T-helper 2 cell (primary cell): ENCODE results near the gene PDE4DIP.
"Not testable (repeated sequence)": the region's sequence is repeated elsewhere in the genome, so short reads cannot be mapped to it uniquely, and the experiment has no call there.

Experiments
- DNase-seq, 5 experiments: peaks; one replicate each; pipeline versions ENCODE4 v3.0.0 to v3.0.0-alpha.2; 2012 to 2022

Gene PDE4DIP

DNA sequence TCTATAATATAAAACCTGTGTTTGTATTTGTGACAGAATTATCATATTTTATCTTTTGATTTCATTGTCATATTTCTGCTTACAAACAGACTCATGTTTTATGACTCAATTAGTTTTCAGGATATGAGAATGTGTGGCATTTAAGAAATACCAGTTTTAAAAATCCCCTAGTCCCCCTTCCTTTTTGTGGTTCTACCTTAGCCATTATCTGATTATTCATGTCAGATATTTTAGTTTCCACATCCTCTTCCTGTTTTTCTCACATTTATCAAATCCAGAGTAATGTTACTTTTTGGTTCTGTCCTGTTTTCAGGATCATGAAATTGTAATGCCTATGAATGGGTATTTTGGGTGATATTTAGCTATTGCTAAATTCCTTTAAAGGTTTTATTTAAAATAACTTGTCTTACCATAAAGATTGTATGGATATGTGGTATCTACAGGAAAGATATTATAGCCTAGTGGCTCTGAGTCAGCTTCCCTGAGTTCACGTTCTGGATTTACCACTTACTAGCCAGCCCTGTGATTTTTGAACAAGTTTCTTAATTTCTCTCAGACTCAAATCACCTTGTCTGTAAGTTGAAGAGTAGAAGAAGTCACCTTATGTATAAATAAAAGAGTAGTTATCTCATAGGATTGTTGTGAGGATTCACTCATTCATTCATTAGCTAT lies 131.8 kb downstream of the PDE4DIP start:
- DNase-seq: peak in 1 of 5 experiments; percentile 75

DNA sequence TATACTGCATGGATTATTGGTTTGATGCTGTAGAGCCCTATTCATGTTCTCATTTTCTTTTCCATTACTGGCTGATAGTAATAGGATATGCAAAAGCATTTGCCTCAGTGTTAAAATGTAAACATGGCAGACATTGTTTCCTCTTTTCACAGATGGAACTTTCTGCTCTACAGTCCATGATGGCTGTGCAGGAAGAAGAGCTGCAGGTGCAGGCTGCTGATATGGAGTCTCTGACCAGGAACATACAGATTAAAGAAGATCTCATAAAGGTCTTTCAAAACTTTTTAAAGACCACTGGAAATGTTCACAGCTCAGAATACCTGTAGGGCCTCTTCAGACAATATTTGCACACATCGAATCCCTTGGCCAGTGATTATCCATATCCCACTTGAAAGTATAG lies 133.6 kb downstream of the PDE4DIP start:
- DNase-seq: not testable (repeated sequence)

DNA sequence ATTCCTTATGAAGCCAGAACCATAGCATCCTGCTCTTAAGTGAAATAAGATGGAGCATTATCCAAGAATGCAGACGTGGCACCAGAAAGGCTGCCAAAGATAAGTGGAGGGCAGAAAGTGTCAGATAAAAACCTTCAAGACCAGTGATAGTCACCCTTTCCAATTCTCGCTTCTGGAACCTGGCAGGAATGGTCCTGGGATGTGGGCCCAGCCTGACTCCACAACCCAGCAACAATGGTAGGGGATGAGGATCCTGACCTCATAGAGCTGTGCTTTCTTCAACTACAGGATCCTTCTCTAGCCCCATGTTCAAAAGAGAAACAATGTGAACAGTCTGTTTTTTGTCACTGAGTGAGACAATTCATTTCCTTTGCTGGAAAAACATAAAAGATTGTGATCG lies 145.2 kb downstream of the PDE4DIP start:
- not testable (repeated sequence) for DNase-seq

DNA sequence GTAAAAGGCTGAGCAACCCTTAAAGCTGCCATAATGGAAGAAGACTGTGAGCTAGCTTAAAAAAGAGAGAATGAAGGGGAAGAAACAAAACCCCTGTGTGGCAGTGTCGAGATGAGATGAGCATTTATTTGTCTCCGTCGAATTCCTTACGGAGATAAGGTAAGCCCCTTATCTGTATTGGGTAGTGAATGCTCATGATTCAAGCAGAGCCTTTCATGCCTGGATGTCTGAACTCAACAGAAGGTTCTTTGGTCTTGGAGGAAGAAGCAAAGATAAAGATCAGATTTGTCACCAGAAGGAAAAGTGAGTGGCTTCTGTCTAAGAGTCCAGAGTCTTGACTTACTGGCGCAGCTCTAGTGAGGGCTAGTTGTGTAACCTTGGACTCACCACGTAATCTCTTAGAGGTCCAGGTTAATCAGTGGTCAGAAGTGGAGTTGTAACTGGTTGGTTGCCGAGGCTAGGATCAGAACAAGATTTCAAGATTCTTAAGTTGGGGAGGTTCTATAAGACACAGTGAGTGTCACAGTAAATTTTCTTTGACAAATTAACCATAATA lies 146.1 kb downstream of the PDE4DIP start:
- not testable (repeated sequence) for DNase-seq

DNA sequence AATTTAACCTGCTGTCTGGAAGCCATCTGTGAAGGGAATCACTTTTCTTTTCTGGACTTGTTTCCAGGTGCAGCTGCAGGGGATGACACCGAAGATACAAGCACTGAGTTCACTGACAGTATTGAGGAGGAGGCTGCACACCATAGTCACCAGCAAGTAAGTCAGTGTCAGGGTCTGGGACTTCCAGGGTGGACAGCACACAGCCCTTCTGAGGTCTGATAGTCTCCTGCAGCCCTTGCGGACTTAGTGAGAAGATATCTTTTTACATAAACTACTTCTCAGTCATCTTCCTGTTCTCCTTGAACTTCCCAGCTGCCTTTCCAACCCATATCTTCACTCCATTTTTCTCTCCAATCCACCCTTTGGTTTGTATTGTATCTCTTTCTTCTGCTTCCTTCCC lies 147.6 kb downstream of the PDE4DIP start:
- not testable (repeated sequence) for DNase-seq

DNA sequence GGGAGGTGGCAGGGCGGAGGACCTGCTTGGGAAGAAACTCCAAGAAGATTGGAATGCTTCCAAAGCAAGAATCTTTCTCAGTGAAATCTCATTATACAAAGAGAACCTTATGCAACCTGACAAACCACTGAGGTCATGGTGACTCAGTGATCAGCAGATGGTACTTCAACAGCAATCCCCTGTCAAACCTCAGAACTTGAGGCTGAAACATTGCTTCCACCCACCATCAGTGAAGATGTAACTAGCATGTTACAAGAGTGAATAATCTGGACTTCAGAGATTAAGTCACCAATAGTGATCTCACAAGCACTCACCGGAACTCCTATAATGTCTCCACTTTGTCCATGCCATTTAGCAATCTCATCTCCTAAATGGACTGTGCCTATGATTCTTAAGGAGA lies 148.1 kb downstream of the PDE4DIP start:
- DNase-seq: not testable (repeated sequence)

DNA sequence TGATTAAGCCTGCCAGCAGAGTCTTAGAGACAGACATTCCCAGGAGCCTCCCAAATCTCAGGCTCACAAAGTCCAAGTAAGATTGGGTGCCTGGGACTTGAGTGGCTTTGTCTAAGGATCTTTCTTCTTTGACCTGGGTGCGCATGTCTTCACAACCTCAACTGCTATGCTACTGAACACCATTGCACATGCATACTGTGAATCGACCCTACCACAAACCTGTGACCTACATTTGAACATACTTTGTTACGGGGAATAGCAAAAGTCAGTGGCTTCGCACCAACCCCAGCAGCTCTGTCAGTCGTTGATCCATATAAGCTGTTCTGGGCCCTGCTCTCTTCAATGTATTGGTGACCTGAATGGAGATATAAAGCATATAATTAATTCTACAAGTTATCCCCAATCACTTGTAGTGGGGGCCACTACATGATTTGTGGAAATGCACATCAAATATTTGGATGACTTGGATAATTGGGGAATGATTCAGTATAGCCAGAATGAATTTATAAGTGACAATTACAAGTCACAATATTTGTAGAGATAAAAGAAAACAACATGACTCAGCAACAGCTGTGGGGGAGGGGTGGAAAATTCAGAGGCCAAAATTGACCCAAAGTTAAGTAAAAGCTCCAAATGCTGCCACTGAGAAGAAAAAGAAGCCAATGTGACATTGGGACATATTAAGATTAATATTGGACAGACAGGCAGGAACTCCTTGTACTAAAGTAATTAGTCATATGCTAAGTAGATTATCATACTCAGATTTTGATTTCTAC lies 152.4 kb downstream of the PDE4DIP start:
- DNase-seq: not testable (repeated sequence)

DNA sequence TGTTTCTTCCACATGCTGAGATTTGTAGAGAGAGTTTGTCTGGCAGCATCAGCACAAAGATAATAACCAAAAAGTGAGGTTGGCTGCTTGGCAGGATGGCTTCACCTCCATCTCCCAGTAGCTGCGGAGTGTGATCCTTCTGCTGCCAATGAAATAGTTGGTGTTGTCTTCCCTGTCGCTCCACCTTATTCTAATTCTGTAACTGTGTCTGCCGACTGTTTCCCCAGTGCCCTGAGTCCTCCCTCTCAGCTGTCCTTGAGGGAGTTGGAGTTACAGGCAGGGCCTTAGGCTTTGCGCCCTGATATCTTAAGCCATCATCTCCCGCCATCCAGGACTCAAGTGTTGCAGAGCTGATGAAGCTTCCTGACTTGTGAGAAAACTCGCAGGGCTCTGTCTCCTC lies 153.2 kb downstream of the PDE4DIP start:
- DNase-seq: not testable (repeated sequence)

DNA sequence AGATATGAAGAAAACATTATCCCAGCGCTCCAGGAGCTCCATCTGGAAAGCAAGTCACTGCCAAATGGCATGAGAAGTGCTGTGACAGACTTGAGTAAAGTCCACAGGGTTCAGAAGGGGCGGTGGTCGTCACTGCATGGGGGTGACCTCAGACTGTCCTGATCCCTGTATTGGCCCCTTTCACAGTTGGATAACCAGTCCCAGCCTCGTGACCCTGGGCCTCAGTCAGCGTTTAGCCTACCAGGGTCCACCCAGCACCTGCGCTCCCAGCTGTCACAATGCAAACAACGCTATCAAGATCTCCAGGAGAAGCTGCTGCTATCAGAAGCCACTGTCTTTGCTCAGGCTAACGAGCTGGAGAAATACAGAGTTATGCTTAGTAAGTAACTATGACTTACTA lies 158.4 kb downstream of the PDE4DIP start:
- not testable (repeated sequence) for DNase-seq

DNA sequence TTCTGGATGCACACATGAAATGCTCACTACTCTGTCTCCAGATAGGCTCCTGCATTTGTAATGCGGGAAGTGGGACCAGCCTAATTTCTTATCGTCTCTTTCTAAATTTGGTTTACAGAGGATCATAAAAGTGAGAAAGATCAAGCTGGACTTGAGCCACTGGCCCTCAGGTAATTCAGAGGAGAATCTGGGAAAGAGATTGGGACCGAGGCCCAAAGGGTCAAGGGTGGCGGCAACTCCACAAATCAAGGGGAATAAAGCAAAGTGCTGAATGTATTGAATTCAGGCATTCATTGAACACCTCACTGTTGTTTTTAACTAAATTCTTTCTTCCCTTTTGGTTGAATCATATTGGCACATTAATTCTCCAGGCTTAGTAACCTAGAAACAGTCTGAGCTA lies 164.1 kb downstream of the PDE4DIP start:
- DNase-seq: not testable (repeated sequence)

DNA sequence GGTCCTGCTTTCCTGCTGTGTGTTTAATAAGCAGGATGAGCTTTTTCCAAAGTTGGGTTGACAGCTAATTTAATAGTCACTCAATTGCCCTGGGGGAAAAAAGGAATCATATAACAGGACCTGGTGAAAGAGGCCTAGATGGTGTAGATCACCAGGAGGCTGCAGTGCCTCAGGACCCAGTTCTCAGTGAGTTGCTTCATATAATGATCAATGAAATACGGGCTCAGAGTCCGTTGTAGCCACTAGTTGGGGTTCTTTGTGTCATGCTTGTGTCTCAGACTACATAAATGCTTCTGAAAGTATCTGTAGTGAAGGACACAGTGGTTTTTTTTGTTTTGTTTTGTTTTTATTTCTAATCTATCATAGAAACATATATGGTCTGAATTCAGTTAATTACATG lies 164.5 kb downstream of the PDE4DIP start:
- not testable (repeated sequence) for DNase-seq

DNA sequence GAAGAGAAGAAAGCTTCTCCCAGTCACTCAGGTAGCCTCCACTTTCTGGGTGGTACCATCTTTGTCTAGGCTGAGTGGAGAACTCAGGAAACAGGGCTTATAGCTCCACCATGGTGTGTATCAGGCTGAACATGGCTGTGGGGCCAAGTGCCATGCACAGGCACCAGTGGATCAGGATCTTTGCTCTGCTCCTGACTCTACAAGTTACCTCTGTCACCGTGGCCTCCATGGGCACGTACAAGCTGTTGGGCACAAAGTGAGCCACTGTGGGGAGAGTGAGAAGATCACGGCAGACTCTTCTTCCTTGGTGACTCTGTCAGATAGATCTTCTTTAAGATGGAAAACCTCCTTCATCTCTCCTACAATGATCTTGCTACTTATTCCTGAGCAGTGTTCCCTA lies 165.5 kb downstream of the PDE4DIP start:
- DNase-seq: not testable (repeated sequence)

DNA sequence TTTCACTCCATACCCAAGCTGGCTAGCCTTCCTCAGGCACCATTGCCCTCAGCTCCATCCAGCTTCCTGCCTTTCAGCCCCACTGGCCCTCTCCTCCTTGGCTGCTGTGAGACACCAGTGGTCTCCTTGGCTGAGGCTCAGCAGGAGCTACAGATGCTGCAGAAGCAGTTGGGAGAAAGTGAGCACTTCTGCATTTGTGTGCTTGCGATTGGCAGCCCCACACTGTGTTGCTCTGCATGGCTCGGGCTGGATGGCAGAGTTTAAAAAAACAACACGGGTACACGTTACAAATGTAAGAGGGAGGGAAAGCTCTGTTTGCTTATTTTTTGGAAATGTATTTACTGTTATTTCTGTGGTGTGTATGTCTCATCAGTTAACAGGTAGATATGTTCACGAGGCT lies 168.4 kb downstream of the PDE4DIP start:
- DNase-seq: not testable (repeated sequence)

DNA sequence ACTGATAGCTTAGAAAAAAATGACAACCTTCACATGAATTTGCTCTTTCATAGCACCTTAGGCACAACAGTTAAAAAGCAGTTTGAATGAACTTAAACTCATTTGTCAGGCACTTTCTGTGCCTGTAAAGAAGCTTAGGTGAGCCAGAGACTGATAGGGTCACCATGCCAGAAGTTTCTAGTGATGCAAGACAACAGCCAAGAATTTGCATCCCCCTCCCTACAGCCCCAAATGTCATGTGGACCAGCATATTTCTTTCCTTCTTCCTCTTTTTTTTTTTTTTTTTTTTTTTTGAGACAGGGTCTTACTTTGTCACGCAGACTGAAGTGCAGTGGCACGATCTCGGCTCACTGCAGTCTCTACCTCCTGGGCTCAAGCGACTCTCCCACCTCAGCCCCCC lies 169.3 kb downstream of the PDE4DIP start:
- not testable (repeated sequence) for DNase-seq

DNA sequence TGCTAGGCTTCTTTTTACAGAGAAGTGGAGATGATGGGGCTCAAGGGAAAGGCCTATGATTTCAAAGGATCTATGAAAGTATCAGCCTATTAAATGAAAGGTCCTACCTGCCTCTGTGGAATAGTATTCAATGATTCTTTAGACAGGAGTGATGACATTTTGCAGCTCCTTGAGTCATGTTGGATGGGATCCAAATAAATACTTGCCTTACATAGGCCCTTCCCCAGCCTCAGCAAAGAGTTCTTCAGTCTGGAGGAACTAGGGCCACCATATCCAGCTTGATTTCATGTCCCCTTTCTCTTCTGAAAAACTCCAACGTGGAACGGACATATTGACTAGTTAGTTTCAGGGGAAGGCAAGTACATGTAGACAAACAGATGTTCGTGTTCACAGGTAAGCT lies 171.3 kb downstream of the PDE4DIP start:
- not testable (repeated sequence) for DNase-seq

DNA sequence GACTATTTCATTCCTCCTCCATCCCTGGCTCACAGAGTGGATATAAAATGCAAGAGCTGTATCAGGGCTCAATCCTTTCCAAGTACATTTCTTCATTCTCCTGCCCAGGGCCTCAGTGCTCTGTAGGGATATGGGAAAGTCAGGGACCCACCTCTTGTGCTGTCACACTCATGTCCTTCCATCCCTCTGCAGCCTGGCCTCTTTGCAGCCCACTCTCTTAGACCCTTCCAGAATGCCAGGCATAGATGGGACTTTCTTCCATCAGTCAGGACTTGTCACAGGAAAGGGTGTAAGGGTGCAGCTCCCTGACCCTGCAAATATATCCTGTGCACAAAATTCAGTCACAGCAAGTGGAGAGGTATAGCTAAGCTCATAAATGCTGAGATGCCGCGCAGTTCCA lies 172.4 kb downstream of the PDE4DIP start:
- not testable (repeated sequence) for DNase-seq

DNA sequence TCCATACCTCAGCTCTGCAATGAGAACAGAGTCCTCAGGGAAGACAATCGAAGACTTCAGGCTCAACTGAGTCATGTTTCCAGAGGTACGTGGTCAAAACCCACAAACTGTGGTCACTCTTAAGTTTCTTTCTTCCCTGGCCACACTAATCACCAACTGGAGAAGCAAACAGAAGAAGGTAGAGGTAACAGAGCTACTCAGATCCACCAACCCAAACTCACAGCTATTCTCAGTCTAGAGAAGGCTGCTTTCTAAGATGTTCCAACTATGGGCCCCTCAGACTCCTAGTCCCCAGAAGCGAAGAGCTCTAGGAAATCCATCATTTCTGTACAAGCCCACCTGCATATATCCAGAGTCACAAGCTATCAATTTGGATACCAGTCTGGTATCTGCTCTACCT lies 174.3 kb downstream of the PDE4DIP start:
- DNase-seq: not testable (repeated sequence)

DNA sequence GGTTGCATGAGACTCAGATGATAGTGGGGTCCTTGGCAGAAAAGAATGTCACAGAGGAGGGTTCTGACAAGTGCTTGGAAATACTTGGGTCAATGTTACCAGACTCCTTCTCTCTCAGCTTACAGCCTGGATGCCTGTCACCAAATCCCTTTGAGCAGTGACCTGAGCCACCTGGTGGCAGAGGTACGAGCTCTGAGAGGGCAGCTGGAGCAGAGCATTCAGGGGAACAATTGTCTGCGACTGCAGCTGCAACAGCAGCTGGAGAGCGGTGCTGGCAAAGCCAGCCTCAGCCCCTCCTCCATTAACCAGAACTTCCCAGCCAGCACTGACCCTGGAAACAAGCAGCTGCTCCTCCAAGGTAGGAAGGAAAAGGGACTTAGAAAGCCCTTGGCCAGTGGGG lies 180.1 kb downstream of the PDE4DIP start:
- DNase-seq: not testable (repeated sequence)

DNA sequence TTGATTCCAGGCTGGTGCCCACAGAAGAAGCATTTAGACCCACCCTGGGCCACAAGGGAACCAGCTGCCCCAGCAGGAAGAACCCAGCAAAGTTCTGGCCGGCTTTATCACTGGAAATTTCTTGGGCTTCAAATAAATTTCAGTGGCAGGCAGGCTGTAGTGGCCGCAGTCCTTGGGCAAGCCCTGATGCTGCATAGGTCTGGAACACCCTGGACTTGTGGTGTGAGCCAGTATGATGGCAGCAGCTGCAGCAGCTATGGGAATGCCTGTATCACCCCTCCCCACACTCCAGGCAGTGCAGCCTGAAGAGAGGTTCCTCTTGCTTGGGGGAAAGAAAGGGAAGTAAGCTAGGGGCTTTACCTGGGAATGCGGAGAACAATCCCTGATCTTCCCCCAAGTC lies 189.7 kb downstream of the PDE4DIP start:
- DNase-seq: not testable (repeated sequence)

DNA sequence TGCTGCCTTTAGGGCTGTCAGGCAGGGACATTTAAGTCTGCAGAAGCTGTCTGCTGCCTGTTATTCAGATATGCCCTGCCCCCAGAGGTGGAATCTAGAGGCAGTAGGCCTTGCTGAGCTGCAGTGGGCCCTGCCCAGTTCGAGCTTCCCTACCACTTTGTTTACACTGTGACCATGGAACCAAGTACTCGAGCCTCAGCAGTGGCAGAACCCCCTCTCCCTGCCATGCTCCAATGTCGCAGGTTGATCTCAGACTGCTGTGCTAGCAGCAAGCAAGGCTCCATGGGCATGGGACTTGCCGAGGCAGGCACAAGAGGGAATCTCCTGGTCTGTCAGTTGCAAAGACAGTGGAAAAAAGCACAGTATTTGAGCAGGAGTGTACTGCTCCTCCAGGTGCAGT lies 198.8 kb downstream of the PDE4DIP start:
- DNase-seq: not testable (repeated sequence)

DNA sequence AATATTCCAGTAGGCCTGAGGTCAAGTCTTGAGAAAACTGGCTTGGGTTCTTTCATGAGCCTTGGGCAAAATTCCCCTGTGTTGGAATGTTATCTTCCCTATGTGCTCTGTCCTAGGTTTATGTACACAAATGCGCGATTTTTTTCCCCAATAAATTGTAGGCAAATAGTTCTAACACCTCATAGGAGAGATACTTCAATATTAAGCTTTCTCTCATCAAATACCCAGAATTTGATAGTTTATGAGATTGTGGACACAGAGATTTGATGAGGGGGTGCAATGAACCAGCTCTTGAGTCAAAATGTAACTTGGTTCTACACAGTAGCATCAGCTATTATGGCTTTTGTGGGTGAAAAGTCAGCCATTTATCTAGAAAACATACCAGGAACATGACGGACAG lies 220.4 kb downstream of the PDE4DIP start:
- DNase-seq: peak in 1 of 5 experiments; percentile 45

DNA sequence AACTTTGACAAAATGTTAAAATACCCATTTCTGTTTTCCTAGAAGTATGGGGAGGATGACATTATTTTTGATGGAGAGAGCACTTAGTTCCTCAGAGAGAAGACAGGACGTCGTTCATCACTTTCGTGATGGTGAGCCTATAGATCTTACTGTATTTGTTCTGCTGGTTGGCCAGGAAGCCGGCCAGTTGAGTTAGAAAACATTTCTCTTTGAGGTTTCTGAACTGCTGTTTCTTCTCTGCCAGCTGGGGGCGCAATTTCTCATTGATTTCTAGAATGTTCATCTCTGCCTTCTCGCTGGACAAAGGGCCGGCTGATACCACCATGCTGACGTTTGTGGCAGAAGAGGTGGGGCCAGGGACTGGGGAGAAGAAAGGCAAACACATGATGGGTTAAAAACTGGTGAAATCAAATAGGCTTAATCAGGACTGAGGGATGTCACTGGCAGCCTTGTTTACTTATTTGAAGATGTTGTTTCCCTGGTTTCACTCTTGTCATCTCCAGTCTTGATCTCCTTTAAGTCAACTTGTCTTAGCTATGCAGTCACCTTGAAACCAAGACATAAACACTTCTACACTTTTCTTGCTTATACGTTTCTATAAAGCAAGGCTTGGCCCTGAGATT lies 231.4 kb downstream of the PDE4DIP start:
- DNase-seq: not testable (repeated sequence)
